Measurements from ENCODE around the gene SEMA3F.

Gene SEMA3F

DNA sequence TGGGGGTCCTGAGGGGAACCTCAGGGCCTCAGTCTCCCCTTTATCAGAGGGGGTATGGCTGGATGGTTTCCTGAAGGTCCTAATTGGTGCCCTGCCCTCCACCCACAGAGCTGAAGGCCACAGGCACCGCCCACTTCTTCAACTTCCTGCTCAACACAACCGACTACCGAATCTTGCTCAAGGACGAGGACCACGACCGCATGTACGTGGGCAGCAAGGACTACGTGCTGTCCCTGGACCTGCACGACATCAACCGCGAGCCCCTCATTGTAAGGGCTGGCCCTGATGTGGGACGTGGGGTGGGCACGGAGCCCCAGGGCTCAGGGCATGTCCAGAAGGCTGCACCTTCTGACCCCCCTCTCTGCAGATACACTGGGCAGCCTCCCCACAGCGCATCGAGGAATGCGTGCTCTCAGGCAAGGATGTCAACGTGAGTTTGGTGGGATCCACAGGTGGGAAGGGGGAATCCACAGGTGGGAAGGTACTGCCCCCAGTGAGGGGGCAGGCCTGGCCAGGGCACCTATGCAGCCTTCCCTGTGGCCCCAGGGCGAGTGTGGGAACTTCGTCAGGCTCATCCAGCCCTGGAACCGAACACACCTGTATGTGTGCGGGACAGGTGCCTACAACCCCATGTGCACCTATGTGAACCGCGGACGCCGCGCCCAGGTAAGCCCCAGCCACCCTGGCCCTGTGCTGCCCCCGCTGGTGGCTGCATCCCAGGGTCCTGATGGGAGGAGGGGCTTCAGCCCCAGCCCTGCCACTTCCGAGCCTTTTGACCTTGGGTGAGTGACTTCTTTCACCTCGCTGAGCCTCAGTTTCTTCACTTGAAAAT lies 18.8 kb downstream of the SEMA3F start:
- no peak for DNase-seq

DNA sequence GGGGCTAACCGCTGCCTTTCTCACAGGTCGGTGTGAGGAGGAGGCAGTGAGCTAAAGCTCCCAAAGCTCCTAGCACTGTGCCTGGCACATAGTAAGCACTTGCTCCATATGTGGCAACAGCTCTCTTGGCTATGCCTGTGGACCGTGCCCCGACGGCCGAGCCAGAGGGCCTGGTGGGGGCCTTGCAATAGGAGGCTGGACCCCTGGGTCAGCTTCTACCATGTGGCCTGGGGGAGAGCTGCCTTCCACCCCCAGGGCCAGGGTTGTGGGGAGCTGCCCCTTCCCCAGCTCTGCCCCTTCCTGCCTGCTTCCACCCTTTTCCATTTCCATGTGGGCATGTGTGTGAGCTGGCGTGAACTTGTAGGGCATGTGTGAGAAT lies 19.4 kb downstream of the SEMA3F start:
- no peak for DNase-seq

DNA sequence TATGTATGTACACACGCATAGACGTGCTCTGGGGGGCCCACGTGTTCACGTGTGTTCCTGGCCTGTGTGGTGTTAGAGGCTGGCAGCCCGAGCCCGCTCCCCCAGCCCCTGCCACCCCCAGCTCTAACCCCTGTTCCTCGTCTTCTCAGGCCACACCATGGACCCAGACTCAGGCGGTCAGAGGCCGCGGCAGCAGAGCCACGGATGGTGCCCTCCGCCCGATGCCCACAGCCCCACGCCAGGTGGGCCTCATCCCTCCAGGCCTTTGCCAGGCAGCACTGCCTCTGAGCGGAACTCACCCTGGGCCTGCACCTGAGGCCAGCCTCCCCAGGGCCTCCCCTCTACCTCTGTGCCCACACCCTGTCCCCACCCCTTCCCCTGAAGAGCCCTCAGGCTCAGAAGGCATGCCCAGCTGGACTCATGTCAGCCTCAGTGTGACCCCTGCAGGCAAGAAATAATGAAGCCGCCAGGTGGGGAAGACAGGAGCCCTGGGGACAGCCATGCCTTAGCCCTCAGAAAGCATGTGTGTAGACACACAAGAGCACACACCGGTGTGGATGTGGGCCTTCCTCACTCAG lies 19.9 kb downstream of the SEMA3F start:
- no peak for DNase-seq

DNA sequence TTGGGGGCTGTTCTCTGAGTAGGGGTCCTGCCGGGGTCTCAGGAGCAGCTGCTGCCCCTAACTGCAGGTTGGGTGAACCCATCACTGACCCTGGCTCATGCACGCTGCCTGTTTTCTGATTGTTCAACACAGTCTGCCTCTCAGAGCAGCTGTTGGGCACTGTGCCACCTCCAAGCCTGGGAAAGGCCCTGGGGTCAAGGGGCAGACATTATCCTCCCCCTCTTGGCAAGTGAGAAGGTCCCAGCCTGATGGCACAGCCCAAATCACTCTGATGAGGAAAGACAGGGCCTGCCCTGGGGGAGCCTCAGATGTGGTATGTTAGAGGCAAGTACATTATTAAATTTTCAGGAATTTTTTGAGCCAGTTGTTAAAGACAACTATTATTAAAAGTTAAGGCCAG lies 22.2 kb downstream of the SEMA3F start:
- DNase-seq = no peak

DNA sequence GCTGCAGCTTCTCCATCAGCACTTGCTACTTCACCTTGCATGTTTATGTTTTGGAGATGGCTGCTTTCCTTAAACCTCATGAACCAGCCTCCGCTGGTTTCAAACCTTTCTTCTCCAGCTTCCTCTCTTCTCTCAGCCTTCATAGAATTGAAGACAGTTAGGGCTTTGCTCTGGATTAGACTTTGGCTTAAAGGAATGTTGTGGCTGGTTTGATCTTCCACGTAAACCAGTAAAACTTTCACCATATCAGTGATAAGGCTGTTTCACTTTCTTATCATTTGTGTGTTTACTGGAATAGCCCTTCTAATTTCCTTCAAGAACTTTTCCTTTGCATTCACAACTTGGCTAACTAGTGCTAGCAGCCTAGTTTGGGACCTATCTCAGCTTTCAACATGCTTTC lies 24.6 kb downstream of the SEMA3F start:
- no peak for DNase-seq

DNA sequence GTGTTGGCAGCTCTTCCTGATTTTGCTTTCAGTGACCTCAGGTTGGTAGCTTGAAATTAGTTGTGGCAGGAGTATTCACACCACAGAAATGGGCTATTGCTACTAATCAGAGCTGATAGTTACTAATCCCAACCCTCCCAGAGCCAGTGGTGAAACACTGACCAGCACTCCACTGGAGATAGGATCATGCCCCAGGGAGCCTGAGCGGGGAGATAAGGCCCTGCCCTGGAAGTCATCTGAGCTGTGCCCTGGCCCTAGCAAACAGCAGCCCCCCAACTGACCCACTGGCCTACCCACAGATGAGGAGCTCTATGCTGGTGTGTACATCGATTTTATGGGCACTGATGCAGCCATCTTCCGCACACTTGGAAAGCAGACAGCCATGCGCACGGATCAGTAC lies 26.9 kb downstream of the SEMA3F start:
- DNase-seq = no peak

DNA sequence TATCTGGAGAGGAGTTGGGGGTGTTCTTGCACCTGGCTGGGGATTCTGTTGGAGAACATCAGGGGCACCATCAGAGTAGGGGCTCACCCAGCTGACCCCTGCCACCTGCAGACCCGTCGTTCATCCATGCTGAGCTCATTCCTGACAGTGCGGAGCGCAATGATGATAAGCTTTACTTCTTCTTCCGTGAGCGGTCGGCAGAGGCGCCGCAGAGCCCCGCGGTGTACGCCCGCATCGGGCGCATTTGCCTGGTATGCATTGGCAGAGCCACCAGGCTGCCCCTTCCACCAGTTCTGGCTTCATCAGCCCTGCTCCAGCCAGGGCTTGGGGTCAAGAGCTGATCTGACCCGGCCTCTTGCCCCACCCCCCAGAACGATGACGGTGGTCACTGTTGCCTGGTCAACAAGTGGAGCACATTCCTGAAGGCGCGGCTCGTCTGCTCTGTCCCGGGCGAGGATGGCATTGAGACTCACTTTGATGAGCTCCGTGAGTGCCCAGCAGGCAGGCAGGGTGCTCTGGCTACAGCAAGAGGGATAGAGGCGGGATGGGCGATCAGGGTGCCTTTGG lies 27.5 kb downstream of the SEMA3F start:
- no peak for DNase-seq

DNA sequence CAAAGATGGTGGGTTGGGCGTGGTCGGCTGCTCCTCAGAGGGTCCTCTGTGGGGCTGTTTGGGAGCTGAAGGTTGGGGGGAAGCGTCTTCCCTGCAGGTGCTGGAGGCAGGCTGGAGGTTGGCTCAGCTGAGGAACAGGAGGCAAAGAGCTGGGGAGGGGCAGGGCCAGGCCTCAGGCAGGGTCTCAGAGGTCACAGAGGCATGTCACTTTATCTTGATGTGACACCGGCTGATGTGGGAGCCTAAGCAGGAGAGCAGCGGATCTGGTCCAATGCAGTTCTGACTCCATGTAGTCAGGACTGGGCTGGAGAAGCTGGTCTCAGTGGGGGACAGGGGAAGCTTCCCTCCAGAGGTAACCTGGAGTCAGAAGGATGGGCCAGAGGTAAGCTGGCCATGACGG lies 28.6 kb downstream of the SEMA3F start:
- DNase-seq = no peak

DNA sequence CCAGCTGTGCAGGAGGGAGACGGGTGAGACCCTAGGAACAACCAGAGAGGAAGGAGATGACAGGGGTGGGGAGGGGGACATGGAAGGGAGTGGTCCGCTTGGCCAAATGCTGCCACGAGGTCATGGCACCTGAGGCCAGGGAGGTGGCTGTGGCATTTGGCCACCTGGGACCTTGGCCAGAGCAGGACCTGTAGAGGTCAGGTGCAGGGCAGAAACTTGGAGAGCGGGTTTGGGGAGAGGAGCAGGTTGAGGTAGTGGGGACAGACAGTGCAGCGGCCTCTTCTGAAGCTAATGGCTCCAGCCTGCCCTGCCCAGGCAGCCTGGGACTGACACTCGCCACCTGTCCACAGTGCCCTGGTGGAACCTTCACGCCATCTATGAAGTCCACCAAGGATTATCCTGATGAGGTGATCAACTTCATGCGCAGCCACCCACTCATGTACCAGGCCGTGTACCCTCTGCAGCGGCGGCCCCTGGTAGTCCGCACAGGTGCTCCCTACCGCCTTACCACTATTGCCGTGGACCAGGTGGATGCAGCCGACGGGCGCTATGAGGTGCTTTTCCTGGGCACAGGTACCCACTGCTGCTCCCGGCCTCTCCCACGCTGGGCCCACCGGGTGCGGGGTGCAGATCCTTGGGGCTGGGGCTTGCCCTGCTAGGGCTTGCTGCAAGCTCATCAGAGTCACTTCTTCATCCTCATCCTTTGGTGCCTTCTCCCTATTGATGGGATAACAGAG lies 29.3 kb downstream of the SEMA3F start:
- no peak for DNase-seq

DNA sequence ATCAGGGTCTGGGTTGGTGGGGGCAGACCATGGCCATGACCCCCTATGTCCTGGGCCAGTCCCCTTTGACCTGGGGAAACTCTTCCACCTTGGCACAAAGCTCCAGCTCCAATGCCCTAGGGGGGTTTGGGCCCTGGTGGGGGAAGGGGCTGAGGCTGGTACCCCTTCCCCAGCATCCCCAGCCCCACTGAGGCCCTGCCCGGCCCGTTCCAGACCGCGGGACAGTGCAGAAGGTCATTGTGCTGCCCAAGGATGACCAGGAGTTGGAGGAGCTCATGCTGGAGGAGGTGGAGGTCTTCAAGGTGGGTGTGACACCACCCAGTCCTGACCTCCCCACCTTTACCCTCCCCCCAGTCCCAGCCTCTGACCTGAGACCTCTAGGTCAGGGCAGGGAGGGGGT lies 30.1 kb downstream of the SEMA3F start:
- DNase-seq = no peak

DNA sequence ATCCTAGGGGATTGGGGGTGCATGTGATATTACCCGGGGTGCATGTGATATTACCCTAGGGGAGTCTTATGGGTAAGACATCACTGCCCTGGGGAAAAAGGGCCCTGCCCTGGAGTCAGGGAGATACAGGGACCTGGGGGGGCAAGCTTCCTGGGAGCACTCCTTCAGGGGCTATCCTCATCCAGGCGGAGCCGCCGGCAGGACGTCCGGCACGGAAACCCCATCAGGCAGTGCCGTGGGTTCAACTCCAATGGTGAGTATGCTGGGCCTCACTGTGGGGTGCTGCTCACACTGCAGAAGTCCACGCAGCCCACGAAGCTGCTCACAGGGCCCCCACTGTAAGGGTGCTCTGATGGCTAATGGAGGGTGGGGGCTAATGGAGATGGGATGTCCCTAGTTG lies 31.0 kb downstream of the SEMA3F start:
- no peak for DNase-seq

DNA sequence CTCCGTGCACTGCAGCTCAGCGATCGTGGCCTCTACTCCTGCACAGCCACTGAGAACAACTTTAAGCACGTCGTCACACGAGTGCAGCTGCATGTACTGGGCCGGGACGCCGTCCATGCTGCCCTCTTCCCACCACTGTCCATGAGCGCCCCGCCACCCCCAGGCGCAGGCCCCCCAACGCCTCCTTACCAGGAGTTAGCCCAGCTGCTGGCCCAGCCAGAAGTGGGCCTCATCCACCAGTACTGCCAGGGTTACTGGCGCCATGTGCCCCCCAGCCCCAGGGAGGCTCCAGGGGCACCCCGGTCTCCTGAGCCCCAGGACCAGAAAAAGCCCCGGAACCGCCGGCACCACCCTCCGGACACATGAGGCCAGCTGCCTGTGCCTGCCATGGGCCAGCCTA lies 32.6 kb downstream of the SEMA3F start:
- DNase-seq = no peak

DNA sequence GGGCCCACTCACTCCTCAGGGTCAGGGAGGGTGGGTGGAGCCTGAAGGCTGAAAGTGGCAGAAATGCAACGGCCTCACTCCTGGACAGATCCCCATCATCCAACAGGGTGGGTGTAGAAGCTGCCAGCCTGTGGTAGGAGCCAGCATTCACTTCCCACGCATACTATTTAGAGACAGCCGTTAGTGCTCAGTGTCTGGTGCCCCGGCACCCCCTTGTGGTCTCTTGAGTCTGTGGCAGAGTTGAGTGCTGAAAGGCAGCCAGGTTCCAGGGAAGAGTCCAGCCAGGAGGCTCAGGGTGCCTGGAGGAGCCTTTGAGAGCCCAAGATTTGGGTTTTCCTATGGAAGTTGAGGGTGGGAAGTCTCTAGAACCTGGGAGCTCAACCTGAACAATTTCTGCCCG lies 34.1 kb downstream of the SEMA3F start:
- no peak for DNase-seq

DNA sequence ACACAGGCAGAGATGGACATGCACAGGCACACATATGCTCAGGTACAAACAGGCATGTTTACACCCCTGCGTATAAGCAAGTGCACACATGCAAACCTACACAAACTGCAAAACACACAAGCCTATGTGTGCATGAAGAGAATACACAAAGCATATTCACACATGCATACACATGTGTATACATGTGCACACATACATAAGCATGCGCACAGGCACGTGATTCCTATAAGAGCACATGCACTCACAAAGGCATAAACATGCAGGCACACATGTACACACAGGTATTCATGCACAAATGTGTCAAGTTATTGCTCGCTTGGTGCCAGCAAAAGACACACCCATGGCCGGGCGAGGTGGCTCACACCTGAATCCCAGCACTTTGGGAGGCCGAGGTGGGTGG lies 34.9 kb downstream of the SEMA3F start:
- no peak for DNase-seq

DNA sequence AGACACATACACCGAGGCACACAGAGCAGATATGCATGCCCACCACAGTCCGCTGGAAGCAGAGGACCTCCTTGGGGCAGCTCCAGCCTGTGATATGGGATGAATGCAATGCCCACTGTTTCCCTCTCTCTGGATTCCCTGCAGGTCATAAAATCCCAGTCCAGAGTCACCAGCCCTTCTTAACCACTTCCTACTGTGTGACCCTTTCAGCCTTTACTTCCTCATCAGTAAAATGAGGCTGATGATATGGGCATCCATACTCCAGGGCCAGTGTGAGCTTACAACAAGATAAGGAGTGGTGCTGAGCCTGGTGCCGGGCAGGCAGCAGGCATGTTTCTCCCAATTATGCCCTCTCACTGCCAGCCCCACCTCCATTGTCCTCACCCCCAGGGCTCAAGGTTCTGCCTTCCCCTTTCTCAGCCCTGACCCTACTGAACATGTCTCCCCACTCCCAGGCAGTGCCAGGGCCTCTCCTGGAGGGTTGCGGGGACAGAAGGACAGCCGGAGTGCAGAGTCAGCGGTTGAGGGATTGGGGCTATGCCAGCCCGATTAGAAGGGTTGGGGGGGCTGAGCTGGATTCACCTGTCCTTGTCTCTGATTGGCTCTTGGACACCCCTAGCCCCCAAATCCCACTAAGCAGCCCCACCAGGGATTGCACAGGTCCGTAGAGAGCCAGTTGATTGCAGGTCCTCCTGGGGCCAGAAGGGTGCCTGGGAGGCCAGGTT lies 36.0 kb downstream of the SEMA3F start, which contains the start of gene GNAT1:
GNAT1 (plus strand) TSS at position 675 of the 725 bp plus-strand sequence. CDS start 116 bp downstream, outside the sequence.
- no peak for DNase-seq

DNA sequence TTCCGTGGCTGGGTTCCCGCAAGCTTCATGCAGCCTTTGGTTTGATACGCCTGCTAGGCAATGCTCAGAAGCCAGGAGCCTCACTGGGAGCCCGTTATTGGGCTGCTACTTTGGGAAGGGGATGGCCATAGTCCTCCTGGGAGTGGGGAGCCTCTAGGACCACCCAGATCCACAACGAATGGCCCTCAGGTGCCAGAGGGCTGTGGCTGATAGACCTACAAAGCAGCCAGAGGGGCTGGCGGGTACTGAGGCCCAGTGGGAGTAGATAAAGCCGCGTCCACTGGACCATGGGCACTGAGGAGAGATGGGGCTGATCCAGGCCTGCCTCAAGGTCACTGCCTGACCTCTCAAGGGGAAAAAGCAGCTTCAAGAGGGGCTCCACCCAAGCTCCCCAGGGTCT lies 37.0 kb downstream of the SEMA3F start:
- no peak for DNase-seq

DNA sequence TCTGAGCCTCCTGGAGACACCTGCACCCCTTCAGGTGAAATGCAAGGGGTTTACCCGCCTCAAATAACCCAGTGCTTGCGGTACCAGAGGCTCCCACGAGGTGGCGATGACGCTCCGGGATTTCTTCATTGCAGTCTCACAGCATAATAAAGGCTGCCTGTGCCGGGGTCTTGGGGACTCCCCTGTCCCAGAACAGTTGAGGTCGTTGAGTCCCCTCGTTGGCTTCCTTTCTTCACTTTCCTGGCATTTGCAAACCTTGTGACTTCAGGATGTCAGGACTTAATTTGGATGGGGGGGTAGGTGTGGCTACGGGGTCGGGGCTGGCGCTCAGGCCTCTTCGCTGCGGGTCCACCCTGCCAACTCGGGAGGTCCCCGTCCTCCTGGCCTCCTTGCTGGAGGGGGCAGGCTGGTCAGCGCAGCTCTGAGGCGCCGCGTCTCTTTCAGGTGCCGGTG lies 37.6 kb downstream of the SEMA3F start:
- DNase-seq = no peak

DNA sequence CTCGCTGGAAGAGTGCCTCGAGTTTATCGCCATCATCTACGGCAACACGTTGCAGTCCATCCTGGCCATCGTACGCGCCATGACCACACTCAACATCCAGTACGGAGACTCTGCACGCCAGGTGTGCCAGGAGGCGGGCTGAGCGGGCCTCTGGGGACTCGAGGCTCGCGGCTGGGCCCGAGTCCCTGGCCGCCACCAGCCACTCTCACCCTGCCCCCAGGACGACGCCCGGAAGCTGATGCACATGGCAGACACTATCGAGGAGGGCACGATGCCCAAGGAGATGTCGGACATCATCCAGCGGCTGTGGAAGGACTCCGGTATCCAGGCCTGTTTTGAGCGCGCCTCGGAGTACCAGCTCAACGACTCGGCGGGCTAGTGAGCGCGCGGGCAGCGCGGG lies 38.2 kb downstream of the SEMA3F start:
- DNase-seq = no peak

DNA sequence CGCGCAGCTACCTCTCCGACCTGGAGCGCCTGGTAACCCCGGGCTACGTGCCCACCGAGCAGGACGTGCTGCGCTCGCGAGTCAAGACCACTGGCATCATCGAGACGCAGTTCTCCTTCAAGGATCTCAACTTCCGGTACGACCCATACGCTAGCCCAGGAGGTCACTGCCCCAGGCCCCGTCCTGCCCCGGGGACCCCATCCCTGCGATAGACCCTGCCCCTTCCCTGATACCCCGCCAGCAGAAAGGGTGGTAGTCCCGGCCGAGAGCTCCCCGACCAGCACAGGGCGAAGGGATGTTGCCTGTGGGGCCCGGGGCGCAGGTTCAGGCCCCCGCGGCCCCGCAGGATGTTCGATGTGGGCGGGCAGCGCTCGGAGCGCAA lies 38.6 kb downstream of the SEMA3F start:
- no peak for DNase-seq

DNA sequence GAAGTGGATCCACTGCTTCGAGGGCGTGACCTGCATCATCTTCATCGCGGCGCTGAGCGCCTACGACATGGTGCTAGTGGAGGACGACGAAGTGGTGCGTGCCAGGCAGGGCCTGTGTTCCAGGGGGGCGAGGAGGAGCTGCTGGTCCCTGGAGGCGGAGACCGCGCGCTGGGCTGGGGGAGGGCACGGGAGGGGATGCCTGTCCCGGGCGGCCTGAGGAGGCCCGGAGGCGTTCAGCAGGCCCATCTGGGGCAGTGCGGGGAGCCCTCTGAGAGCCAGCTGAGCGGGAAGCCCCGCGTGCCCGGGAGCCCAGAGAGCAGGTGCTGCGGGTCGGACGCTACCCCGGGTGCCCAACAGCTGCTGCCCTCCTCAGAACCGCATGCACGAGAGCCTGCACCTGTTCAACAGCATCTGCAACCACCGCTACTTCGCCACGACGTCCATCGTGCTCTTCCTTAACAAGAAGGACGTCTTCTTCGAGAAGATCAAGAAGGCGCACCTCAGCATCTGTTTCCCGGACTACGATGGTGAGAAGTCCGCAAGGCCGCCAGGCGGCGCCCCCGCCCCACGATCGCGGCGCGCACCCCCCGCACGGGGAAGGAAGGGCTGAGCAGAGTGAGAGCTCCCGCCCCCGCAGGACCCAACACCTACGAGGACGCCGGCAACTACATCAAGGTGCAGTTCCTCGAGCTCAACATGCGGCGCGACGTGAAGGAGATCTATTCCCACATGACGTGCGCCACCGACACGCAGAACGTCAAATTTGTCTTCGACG lies 39.2 kb downstream of the SEMA3F start:
- DNase-seq = no peak

DNA sequence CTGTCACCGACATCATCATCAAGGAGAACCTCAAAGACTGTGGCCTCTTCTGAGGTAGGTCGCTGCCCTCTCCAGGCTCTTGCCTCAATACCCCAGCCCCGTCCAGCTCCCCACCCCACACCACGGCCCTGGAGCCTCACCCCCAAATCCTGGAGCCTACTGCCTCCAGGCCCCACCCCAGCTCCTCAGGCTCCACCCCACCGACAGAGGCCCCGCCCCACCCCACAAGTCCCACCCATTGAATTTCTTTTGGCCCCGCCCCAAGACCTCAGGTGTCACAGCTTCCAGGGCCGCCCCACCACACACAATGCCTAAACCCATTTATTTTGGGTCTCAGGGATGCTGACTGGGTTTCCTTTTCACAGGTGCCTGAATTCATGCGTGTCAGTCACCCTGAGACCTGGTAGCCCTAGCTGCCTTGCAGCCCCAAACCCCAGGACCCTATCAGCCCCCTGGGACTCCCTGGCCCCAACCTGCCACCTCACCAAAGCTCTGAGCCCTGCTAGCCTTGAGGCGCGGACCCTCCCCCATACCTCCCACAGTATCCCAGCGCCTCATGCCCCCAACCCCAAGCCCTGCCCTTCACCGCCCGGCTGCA lies 39.9 kb downstream of the SEMA3F start:
- no peak for DNase-seq

Data from NCI-H1436 treated with DMSO at 0.1 percent for 48 hours (cell line).